Endothelial cell of umbilical vein (primary cell): ENCODE measurements around the gene CD164L2. TPM values are rescaled to one million over a fixed set of nuclear protein-coding genes. Genes with fewer than 3 reads are reported as not detected.

Experiments
- BruUV-seq: library from RNA; stranded (reverse); fragments of 400-500 nt; replicated peaks from 2 replicates; lab custom pipeline; 2021; lab: Mats Ljungman, UMichigan
- CTCF ChIA-PET: fragments of 300-600, 350-600 bp; sonication (Branson Sonifier 250); formaldehyde crosslinking; loops from one replicate; lab custom pipeline; 2021; ENCODE audit warnings: antibody characterized with exemption, inconsistent platforms; lab: Charles Lee
- POLR2A ChIA-PET: fragments of 300-600, 350-600 bp; sonication (Branson Sonifier 250); formaldehyde crosslinking; loops from one replicate; lab custom pipeline; 2021; ENCODE audit warnings: antibody characterized with exemption, inconsistent platforms; lab: Charles Lee
- DNase-seq: peaks from one replicate; pipeline ENCODE4 v3.0.0-alpha.2; 2011; ENCODE audit warnings: low read depth, low spot score
- FAIRE-seq: peaks from 2 replicates; lab custom pipeline; 2011; peaks lifted over from hg19 to GRCh38; lab: Jason Lieb, UNC
- H2AFZ ChIP-seq: 2 replicates; pipeline ENCODE4 v1.6.0; 2012; ENCODE audit warnings: low read depth, low read length, control low read depth, inconsistent platforms
- H3K27ac ChIP-seq: 2 replicates; pipeline ENCODE4 v1.5.1; 2011; ENCODE audit warnings: low read depth, mild to moderate bottlenecking, control low read depth, low read length, moderate library complexity; ENCODE audit not compliant: insufficient read depth
- H3K27me3 ChIP-seq, 2 experiments: 2 replicates each; pipeline versions ENCODE4 v1.6.0 to v1.6.1; 2011; ENCODE audit warnings: low read length in 2 of 2, mixed read lengths in 1 of 2; ENCODE audit not compliant: control insufficient read depth in 2 of 2, insufficient read depth in 2 of 2
- H3K36me3 ChIP-seq, 2 experiments: 2 replicates in 1 of 2; 3 replicates in 1 of 2; pipeline ENCODE4 v1.5.1; 2011; ENCODE audit warnings: low read length in 2 of 2, mild to moderate bottlenecking in 1 of 2, moderate library complexity in 1 of 2; ENCODE audit not compliant: control insufficient read depth in 2 of 2, insufficient read depth in 2 of 2; ENCODE audit errors: extremely low read depth in 1 of 2
- H3K4me1 ChIP-seq: 3 replicates; pipeline ENCODE4 v1.5.1; 2011; ENCODE audit warnings: mild to moderate bottlenecking, low read length; ENCODE audit not compliant: control insufficient read depth, insufficient read depth; ENCODE audit errors: extremely low read depth
- H3K4me2 ChIP-seq: 2 replicates; pipeline ENCODE4 v1.6.1; 2011; ENCODE audit warnings: low read length, control low read depth, mixed read lengths; ENCODE audit not compliant: insufficient read depth
- H3K4me3 ChIP-seq, 3 experiments: fragments of 200-600 bp in 1 of 3; sonication (generic), shearing (Covaris generic) in 1 of 3; replicated peaks in 1 of 3; 2 replicates each; pipeline ENCODE4 v1.5.1; 2011 to 2016; ENCODE audit warnings: control low read depth in 3 of 3, low read length in 3 of 3, mild to moderate bottlenecking in 2 of 3, inconsistent platforms in 1 of 3, low read depth in 1 of 3, moderate library complexity in 1 of 3; ENCODE audit not compliant: insufficient read depth in 1 of 3
- H3K79me2 ChIP-seq: 2 replicates; pipeline ENCODE4 v1.6.0; 2012; ENCODE audit warnings: low read length, inconsistent platforms; ENCODE audit not compliant: control insufficient read depth, insufficient read depth
- H3K9ac ChIP-seq: replicated peaks from 2 replicates; pipeline ENCODE3; 2011; ENCODE audit warnings: low read length, control low read depth; ENCODE audit not compliant: insufficient read depth; ENCODE audit errors: extremely low read depth
- H3K9me1 ChIP-seq: replicated peaks from 3 replicates; pipeline ENCODE4 v1.6.0; 2011; ENCODE audit warnings: mild to moderate bottlenecking, low read length; ENCODE audit not compliant: control insufficient read depth, insufficient read depth; ENCODE audit errors: extremely low read depth
- H3K9me3 ChIP-seq: replicated peaks from 2 replicates; pipeline ENCODE4 v1.5.1; 2012; ENCODE audit warnings: low read length, inconsistent platforms; ENCODE audit not compliant: control insufficient read depth, insufficient read depth
- H4K20me1 ChIP-seq: replicated peaks from 2 replicates; pipeline ENCODE3; 2011; ENCODE audit warnings: mild to moderate bottlenecking, low read length; ENCODE audit not compliant: control insufficient read depth, insufficient read depth; ENCODE audit errors: extremely low read depth
- EZH2 ChIP-seq: IDR thresholded peaks from 2 replicates; pipeline ENCODE4 v1.6.1; 2012; ENCODE audit warnings: borderline replicate concordance, low read depth, mild to moderate bottlenecking, moderate library complexity, low read length, inconsistent platforms; ENCODE audit not compliant: severe bottlenecking
- MYC ChIP-seq: IDR thresholded peaks from one replicate; pipeline ENCODE4 v1.6.1; 2011; ENCODE audit warnings: mild to moderate bottlenecking, low read depth, low read length
- POLR2A ChIP-seq: IDR thresholded peaks from 2 replicates; pipeline ENCODE4 v1.6.1; 2012; ENCODE audit warnings: low read depth, mild to moderate bottlenecking, control low read depth, low read length
- POLR2AphosphoS5 ChIP-seq: IDR thresholded peaks from 2 replicates; pipeline ENCODE4 v1.6.1; 2012; ENCODE audit warnings: low read depth, mild to moderate bottlenecking, control low read depth, low read length, moderate library complexity; ENCODE audit not compliant: insufficient read depth
- dilution Hi-C: fragments of 300-500 bp; cut with MboI; formaldehyde crosslinking; loops from one replicate; pipeline ENCODE4 v1.15.0; 2019; ENCODE audit warnings: low sequenced_read_pairs; ENCODE audit not compliant: extremely low pct_ligation_motif_present
- intact Hi-C: fragments of 100-400 bp; cut with micrococcal nuclease; formaldehyde crosslinking; loops from one replicate; pipeline ENCODE4 v1.10.0; 2022
- polyA plus RNA-seq, 4 experiments: library from polyadenylated mRNA; depleted of rRNA in 3 of 4; stranded (reverse) in 3 of 4; unstranded in 1 of 4; fragments of >200 nt; gene quantifications; 2 replicates each; pipeline versions ENCODE4 v1.2.1 to v1.2.3, GENCODE V29; 2011 to 2012; ENCODE audit warnings: missing spikeins in 1 of 4
- total RNA-seq: library from RNA; stranded (reverse); gene quantifications from 2 replicates; pipeline ENCODE4 v1.2.3, GENCODE V29; 2021
- TF ChIP-seq, protein P1 (sequence below): IDR thresholded peaks from 2 replicates; pipeline ENCODE4 v1.6.1; 2011; ENCODE audit not compliant: insufficient read depth, insufficient read length

The CD164L2 gene
- total and polyA plus RNA-seq, 2 donors (not counting 3 experiments of a cell fraction or from before 2014, with no cell fraction given) = not detected

DNA sequence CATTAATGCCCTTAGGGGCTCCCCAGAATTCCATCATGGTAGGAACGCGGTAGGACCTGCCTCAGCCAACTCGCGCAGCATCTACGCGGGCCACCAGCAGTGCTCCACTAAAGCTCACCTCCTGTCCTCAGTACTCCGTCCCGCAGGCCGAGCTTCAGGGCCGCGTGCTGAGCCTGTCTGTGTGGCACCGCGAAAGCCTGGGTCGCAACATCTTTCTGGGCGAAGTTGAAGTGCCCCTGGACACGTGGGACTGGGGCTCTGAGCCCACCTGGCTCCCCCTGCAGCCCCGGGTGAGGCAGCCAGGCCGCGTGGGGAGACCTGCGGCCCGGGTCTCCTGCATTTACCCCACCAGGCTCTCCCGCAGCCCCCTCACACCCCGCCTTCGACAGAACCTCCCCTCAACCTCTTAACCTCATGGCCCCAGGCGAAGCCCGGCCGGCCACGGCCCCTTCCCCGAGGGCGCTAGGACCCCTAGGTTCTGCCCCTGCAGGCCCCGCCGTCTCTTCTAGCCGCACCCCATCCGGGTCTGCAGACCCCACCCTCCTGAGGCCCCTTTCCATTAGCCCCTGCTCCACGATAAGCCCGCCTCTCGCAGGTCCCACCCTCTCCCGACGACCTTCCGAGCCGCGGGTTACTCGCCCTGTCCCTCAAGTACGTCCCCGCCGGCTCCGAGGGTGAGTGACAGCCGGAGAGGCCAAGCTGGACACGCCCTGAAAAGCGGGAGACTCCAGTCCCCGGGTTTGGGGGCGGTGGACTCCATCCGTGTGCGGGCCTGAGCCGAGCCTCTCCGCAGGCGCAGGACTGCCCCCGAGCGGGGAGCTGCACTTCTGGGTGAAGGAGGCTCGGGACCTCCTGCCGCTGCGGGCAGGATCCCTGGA, 32.2 kb downstream of the CD164L2 start:
- peaks cover 0 to 2% of the 10 kb centered on the region in 2 experiments for H3K36me3 ChIP-seq
- FAIRE-seq = no peak
- no TSS peak for BruUV-seq
- H3K4me2 ChIP-seq = no peak overlapping the region
- peak overlapping the region; percentile 49 for H2AFZ ChIP-seq
- no peak overlapping the region for H3K4me3 ChIP-seq
- no peaks in the 10 kb centered on the region for H3K9me3 ChIP-seq
- TF ChIP-seq EZH2 = peak; percentile 59
- TF ChIP-seq POLR2A = no peak
- no peaks in the 10 kb centered on the region for H4K20me1 ChIP-seq
- dilution Hi-C loops = no loop called here
- H3K27me3 ChIP-seq = peaks cover 2 to 5% of the 10 kb centered on the region in 2 experiments
- H3K79me2 ChIP-seq = no peaks in the 10 kb centered on the region
- no peak overlapping the region for H3K27ac ChIP-seq
- peaks cover 7% of the 10 kb centered on the region for H3K4me1 ChIP-seq
- intact Hi-C loops = no loop called here
- no peak overlapping the region for H3K9ac ChIP-seq
- CTCF ChIA-PET = interaction anchor here (0.8 to 3.5 kb wide), 13 partner anchors 12 to 256 kb away, joined by 3 to 15 read pairs (median 5); partner anchors contain the start of genes FCN3 and MAP3K6
- no peaks in the 10 kb centered on the region for H3K9me1 ChIP-seq
- DNase-seq = no peak
- POLR2A ChIA-PET = no interaction called here

DNA sequence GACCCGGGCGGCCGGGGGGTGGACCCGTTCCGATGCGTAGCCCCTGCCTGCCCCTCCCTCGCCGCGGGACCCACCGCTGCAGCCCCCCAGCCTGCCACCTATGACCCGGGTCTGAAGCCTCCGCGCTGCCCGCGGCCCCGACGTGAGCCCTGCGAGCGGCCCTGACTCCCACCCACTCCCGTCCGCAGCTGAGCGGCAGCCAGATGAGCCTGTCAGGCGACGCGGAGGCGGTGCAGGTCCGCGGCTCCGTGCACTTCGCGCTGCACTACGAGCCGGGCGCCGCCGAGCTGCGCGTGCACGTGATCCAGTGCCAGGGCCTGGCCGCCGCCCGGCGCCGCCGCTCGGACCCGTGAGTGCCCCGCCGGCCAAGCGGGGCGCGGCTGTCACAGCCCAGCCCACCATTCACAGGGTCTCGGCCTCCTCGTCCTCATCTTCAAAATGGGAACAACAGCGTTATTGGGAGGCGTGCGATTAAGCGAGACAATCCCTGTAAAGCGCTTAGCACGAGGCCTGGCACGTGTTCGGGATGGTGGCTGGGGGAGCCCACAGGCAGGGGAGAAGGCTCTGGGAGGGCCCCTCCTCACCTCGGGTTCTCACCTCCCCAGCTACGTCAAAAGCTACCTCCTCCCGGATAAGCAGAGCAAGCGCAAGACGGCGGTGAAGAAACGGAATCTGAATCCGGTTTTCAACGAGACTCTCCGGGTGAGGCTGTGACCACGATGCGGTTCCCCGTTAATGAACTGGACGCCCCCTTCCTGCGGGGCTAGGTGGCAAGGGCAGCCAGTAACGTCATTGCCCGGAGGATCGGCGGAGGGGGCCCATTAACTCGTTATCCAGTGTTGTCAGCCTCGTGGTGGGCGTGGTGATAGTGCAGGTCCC, 33.1 kb downstream of the CD164L2 start:
- Histone ChIP-seq H3K9me3 (no peaks in the 10 kb centered on the region), H3K4me2 (peak overlapping the region; percentile 45), H3K9me1 (no peaks in the 10 kb centered on the region), H3K27ac (no peak overlapping the region), H3K9ac (no peak overlapping the region), H3K4me3 (peak overlapping the region in 1 of 3 experiments; percentile 31), H3K4me1 (peaks cover 7% of the 10 kb centered on the region), H3K36me3 (no peaks in the 10 kb centered on the region), H3K27me3 (peaks cover 2 to 5% of the 10 kb centered on the region in 2 experiments), H4K20me1 (no peaks in the 10 kb centered on the region), H2AFZ (peak overlapping the region; percentile 75), H3K79me2 (no peaks in the 10 kb centered on the region)
- POLR2A ChIA-PET = no interaction called here
- no TSS peak for BruUV-seq
- dilution Hi-C loops = no loop called here
- DNase-seq (peak; percentile 69), FAIRE-seq (peak; percentile 73)
- intact Hi-C loops = no loop called here
- CTCF ChIA-PET = interaction anchor here (0.6 to 2.1 kb wide), 13 partner anchors 8 to 358 kb away, joined by 3 to 12 read pairs (median 4); partner anchors contain the start of gene FCN3
- no peak for TF ChIP-seq MYC
- TF ChIP-seq, protein P1, sequence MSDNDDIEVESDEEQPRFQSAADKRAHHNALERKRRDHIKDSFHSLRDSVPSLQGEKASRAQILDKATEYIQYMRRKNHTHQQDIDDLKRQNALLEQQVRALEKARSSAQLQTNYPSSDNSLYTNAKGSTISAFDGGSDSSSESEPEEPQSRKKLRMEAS = peak; percentile 25
- peak; percentile 8 for TF ChIP-seq POLR2AphosphoS5
